IPS-NIHi11 (cell line): Measurements from ENCODE around the gene GAGE12F.
"Not testable (repeated sequence)": the region's sequence is repeated elsewhere in the genome, so short reads cannot be mapped to it uniquely, and the experiment has no call there.

ENCODE experiments used
- DNase-seq: peaks from one replicate; pipeline ENCODE4 v3.0.0; 2012; ENCODE audit warnings: mixed read lengths, low spot score

GAGE12F gene

GRCh38 chrX:49560542-49560941, at the start of gene GAGE12F:
Gene GAGE12F (plus strand): TSS chrX:49560842. CDS start chrX:49561997, 1,155 bp downstream.
- not testable (repeated sequence) for DNase-seq

DNA sequence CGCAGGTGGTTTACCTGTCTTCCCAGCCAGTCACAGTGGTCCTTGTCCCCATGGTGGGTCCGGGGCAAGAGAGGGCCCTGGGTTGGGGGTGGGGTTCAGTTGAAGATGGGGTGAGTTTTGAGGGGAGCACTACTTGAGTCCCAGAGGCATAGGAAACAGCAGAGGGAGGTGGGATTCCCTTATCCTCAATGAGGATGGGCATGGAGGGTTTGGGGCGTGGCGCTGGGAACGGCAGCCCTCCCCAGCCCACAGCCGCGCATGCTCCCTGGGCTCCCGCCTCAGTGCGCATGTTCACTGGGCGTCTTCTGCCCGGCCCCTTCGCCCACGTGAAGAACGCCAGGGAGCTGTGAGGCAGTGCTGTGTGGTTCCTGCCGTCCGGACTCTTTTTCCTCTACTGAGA, 28.8 kb upstream of the GAGE12F start, which contains the start of gene GAGE12C:
Gene GAGE12C (plus strand): TSS at position 301 of the 400 bp plus-strand sequence. CDS start 1,155 bp downstream, outside the sequence.
- DNase-seq = not testable (repeated sequence)

DNA sequence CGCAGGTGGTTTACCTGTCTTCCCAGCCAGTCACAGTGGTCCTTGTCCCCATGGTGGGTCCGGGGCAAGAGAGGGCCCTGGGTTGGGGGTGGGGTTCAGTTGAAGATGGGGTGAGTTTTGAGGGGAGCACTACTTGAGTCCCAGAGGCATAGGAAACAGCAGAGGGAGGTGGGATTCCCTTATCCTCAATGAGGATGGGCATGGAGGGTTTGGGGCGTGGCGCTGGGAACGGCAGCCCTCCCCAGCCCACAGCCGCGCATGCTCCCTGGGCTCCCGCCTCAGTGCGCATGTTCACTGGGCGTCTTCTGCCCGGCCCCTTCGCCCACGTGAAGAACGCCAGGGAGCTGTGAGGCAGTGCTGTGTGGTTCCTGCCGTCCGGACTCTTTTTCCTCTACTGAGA, 19.2 kb upstream of the GAGE12F start, which contains the start of gene GAGE12D:
Gene GAGE12D (plus strand): TSS at position 301 of the 400 bp plus-strand sequence. CDS start 1,155 bp downstream, outside the sequence.
- DNase-seq = not testable (repeated sequence)

DNA sequence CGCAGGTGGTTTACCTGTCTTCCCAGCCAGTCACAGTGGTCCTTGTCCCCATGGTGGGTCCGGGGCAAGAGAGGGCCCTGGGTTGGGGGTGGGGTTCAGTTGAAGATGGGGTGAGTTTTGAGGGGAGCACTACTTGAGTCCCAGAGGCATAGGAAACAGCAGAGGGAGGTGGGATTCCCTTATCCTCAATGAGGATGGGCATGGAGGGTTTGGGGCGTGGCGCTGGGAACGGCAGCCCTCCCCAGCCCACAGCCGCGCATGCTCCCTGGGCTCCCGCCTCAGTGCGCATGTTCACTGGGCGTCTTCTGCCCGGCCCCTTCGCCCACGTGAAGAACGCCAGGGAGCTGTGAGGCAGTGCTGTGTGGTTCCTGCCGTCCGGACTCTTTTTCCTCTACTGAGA, 9.7 kb upstream of the GAGE12F start, which contains the start of gene GAGE12E:
Gene GAGE12E (plus strand): TSS at position 301 of the 400 bp plus-strand sequence. CDS start 1,155 bp downstream, outside the sequence.
- not testable (repeated sequence) for DNase-seq

DNA sequence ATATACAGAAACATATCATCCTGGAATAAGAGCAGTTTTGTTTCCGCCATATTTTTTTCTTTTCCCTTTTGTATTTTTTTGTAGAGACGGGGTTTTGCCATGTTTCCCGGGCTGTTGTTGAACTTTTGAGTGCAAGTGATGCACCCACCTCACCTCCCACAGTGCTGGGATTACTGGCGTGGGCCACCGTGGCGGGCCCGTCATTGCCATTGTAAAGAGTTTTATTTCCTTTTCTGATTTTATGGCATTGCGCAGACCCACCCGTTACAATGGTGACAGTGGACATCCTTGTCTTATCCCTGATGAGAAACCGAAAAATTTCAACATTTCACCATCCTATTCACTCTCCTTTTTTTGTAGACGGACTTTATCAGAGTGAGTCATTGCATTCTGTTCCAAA, 8.1 kb downstream of the GAGE12F start:
- DNase-seq = not testable (repeated sequence)

DNA sequence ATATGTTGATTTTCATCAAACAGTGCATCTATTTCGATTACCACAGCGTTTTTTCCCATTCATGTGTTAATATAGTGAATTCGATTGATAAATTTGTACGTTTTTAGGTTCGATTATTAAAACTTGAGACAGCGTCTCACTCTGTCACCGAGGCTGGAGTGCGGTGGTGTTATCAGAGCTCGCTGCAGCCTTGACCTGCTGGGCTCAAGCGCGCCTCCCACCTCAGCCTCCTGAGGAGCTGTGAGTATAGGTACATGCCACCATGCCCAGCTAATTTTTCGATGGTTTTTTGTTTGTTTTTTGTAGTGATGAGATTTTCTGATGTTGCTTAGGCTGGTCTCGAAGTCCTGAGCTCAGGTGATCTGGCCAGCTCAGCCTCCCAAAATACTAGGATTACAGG, 8.5 kb downstream of the GAGE12F start:
- not testable (repeated sequence) for DNase-seq

DNA sequence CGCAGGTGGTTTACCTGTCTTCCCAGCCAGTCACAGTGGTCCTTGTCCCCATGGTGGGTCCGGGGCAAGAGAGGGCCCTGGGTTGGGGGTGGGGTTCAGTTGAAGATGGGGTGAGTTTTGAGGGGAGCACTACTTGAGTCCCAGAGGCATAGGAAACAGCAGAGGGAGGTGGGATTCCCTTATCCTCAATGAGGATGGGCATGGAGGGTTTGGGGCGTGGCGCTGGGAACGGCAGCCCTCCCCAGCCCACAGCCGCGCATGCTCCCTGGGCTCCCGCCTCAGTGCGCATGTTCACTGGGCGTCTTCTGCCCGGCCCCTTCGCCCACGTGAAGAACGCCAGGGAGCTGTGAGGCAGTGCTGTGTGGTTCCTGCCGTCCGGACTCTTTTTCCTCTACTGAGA, 9.5 kb downstream of the GAGE12F start, which contains the start of gene GAGE12G:
Gene GAGE12G (plus strand): TSS at position 301 of the 400 bp plus-strand sequence. CDS start 1,155 bp downstream, outside the sequence.
- DNase-seq = not testable (repeated sequence)

DNA sequence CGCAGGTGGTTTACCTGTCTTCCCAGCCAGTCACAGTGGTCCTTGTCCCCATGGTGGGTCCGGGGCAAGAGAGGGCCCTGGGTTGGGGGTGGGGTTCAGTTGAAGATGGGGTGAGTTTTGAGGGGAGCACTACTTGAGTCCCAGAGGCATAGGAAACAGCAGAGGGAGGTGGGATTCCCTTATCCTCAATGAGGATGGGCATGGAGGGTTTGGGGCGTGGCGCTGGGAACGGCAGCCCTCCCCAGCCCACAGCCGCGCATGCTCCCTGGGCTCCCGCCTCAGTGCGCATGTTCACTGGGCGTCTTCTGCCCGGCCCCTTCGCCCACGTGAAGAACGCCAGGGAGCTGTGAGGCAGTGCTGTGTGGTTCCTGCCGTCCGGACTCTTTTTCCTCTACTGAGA, 19.0 kb downstream of the GAGE12F start, which contains the start of gene GAGE12H:
Gene GAGE12H (plus strand): TSS at position 301 of the 400 bp plus-strand sequence. CDS start 1,155 bp downstream, outside the sequence.
- not testable (repeated sequence) for DNase-seq

GRCh38 chrX:49589196-49589595, 28.6 kb downstream of the GAGE12F start, which contains the start of gene GAGE2A:
Gene GAGE2A (plus strand): TSS chrX:49589496. CDS start chrX:49590651, 1,155 bp downstream.
- not testable (repeated sequence) for DNase-seq

DNA sequence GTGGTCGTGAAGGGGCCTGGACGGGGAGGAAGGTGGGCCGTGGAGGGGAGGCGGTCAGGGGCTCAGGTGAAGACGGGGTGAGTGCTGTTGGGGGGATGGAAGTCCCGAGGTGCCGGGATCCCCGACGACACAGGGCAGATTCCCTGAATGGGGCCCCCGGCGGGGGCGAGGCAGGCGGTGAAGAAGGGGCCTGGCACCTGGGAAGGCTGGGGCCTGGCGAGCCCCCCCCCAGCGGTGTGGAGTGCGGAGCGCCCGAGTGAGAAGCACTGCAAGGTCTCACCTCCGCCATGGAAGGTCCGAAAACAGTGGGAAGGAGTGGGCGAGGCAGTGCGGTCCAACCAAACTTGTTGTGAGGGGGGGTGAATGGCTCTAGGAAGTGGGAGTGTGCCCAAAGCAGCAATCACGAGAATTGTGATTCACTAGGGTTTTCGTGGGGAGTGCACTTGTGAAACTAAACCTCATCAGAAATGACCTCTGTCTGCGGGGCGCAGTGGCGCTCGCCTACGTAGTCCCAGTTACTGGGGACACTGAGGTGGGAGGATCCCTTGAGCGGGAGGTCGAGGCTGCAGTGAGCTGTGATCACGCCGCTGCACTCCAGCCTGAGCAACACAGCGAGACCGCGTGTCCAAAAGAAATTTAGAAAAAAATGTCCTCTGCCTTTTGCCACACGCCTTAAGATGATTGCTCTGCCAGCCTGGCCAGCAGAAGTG, 29.3 kb downstream of the GAGE12F start:
- not testable (repeated sequence) for DNase-seq

DNA sequence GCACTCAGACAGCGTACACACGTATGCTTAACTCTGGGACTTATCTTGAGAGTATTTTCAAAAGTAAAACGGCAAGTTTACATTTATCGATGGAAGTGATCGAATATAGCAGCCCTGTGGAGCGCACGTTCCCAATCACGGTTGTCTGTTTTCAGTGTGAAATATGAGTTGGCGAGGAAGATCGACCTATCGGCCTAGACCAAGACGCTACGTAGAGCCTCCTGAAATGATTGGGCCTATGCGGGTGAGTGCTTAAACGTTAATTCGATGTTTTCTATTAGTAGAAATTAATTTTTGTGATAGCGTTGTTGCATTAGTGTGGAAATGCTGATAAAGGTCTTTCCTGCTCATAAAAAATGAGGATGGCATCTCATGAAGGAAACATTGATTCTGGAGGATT, 29.8 kb downstream of the GAGE12F start:
- not testable (repeated sequence) for DNase-seq

DNA sequence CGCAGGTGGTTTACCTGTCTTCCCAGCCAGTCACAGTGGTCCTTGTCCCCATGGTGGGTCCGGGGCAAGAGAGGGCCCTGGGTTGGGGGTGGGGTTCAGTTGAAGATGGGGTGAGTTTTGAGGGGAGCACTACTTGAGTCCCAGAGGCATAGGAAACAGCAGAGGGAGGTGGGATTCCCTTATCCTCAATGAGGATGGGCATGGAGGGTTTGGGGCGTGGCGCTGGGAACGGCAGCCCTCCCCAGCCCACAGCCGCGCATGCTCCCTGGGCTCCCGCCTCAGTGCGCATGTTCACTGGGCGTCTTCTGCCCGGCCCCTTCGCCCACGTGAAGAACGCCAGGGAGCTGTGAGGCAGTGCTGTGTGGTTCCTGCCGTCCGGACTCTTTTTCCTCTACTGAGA, 38.1 kb downstream of the GAGE12F start, which contains the start of gene GAGE1:
Gene GAGE1 (plus strand): TSS at position 301 of the 400 bp plus-strand sequence. CDS start 1,155 bp downstream, outside the sequence.
- DNase-seq = not testable (repeated sequence)

DNA sequence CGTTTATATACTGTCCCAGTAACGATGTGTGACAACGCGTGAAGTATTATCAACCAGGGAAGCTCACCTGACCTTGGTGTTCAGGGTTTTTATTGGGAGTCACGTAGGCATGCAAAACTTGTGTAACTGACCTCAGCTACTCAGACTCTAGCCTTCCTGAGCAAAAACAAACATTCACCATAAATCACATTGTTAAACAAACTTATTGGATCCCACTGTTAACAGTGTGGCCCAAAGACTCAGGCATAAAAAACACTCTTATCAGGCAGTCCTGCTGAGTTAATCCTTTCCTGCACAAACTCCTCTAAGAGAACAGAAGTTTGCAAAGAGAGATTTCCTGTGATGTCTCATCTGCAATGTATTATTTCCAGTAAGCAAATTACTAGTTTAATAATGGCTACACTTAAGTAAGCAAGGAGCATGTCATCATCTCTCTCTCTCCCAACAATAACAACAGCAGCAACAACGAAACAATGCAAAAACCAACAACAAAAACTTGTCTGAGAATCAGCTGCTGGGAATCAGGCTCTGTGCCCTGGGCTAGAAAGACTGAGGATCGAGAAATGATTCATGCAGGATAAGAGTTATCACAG, 50.2 kb downstream of the GAGE12F start:
- no peak for DNase-seq
